ENCODE measurements around the gene SSR3.

The SSR3 gene

GRCh38 chr3:156491192-156491591 is 63.7 kb downstream of the SSR3 start:
- no peak for DNase-seq (ENCODE audit: low read depth in 2 of 2)
